Pancreas (tissue), 10 donors: Measurements from ENCODE around the gene EPB41L4A. TPM values are rescaled to one million over a fixed set of nuclear protein-coding genes. Genes with fewer than 3 reads are reported as not detected.

Experiments
- ATAC-seq, 4 donors: fragments of 200-7000 bp; cut with Tn5 transposase; one replicate each; pipeline versions ENCODE4 v1.8.0 to v1.9.1; 2020; ENCODE audit warnings: mild to moderate bottlenecking in 4 of 4, moderate library complexity in 4 of 4
- DNase-seq, 6 donors: peaks; one replicate each; pipeline ENCODE4 v3.0.0-alpha.2; 2020
- FAIRE-seq: peaks from 2 replicates; lab custom pipeline; 2012; peaks lifted over from hg19 to GRCh38; lab: Jason Lieb, UNC
- H3K27ac ChIP-seq, 4 donors: fragments of 200-600 bp; sonication (generic); 1 replicate in 3 of 4; 2 replicates in 1 of 4; pipeline versions ENCODE4 v1.5.0 to v1.8.0; 2020
- H3K27me3 ChIP-seq, 4 donors: fragments of 200-600 bp; one replicate each; pipeline ENCODE4 v1.8.0; 2021
- H3K36me3 ChIP-seq, 3 donors: fragments of 200-600 bp; sonication (generic) in 1 of 3; one replicate each; pipeline versions ENCODE4 v1.5.0 to v1.8.0; 2020 to 2021
- H3K4me1 ChIP-seq, 3 donors: fragments of 200-600 bp; one replicate each; pipeline ENCODE4 v1.8.0; 2021
- H3K4me3 ChIP-seq, 4 donors: fragments of 200-600 bp; sonication (generic) in 2 of 4; one replicate each; pipeline versions ENCODE4 v1.5.0 to v1.8.0; 2020 to 2021
- H3K9me3 ChIP-seq, 4 donors: fragments of 200-600 bp; one replicate each; pipeline ENCODE4 v1.8.0; 2021
- CTCF ChIP-seq, 4 donors: fragments of 200-600 bp; sonication (generic) in 3 of 4; IDR thresholded peaks; one replicate each; pipeline versions ENCODE4 v1.5.0 to v1.8.0; 2021; ENCODE audit warnings: antibody characterized with exemption in 4 of 4
- WGBS, 2 donors: extraction: QIAGEN DNeasy Blood & Tissue Kit; methylation state at CpG; one replicate each; pipeline ENCODE4 v1.1.7; 2013; 5-methylcytosine and 5-hydroxymethylcytosine counted together
- intact Hi-C, 3 donors: fragments of 100-400 bp; cut with DNase I; formaldehyde crosslinking; loops; one replicate each; pipeline versions ENCODE4 v1.11.1 to v1.14.2; 2022
- polyA plus RNA-seq, 2 donors: library from polyadenylated mRNA; stranded (reverse); fragments of 200-250 nt; gene quantifications; one replicate each; pipeline ENCODE4 v1.2.3, GENCODE V29; 2013
- total RNA-seq, 6 donors: library from RNA; stranded (reverse); fragmentation: NEBNext Ultra II Directional in 4 of 6; extraction: Animal tissue kit (Norgen Biotek cat#: 25700) in 4 of 6; gene quantifications; one replicate each; pipeline versions ENCODE4 v1.2.1 to v1.2.4, GENCODE V29; 2021 to 2023
- donor health status: healthy with polysubstance abuse.
- donor health status: DM: no; HTN: no; CAD: no; lungs with moderate emphysema.
- donor health status: DM: no; HTN: no; CAD: no.
- donor health status: control.
- donor health status: control.
- donor health status: Bipolar disorder and iron deficiency.
- donor health status: DM: yes; HTN: yes; CAD: no.
- donor health status: DM: no; HTN: no; CAD: no.
- donor health status: DM: no; HTN: no; CAD: no.
- donor health status: DM: yes; HTN: yes; CAD: no.

The EPB41L4A gene
- total and polyA plus RNA-seq, 8 donors, result 4.4 to 23.4 (median 6.9) TPM

- Histone ChIP-seq H3K9me3 (no peaks in the 10 kb centered on the region), H3K4me3 (no peak overlapping the region), H3K27ac (no peak overlapping the region), H3K36me3 (no peaks in the 10 kb centered on the region), H3K4me1 (no peaks in the 10 kb centered on the region), H3K27me3 (no peaks in the 10 kb centered on the region)
- intact Hi-C loops, result no loop called here
- WGBS, 2 donors, result 64 to 80% methylated on average over 3 of the region's 3 CpGs
- ATAC-seq, result no peak
- no peak for DNase-seq
- TF ChIP-seq CTCF (IDR thresholded peaks at IDR 0.05), result no peak
- FAIRE-seq, result no peak
Measured at GRCh38 chr5:112156211-112156610, 262.9 kb downstream of the EPB41L4A start.

GRCh38 chr5:112154940-112155686 is 264.0 kb downstream of the EPB41L4A start:
- Histone ChIP-seq H3K4me1 (no peaks in the 10 kb centered on the region), H3K36me3 (no peaks in the 10 kb centered on the region), H3K27me3 (no peaks in the 10 kb centered on the region), H3K27ac (no peak overlapping the region), H3K9me3 (no peaks in the 10 kb centered on the region), H3K4me3 (no peak overlapping the region)
- ATAC-seq (no peak), FAIRE-seq (no peak), DNase-seq (no peak)
- intact Hi-C loops, result no loop called here
- no peak for TF ChIP-seq CTCF (IDR thresholded peaks at IDR 0.05)

GRCh38 chr5:112149727-112150126 is 269.4 kb downstream of the EPB41L4A start:
- intact Hi-C loops, result loop anchor here (5.0 to 10.0 kb wide), 2 partner anchors 617 to 995 kb away; no protein-coding TSS in a partner anchor
- 78 to 89% methylated on average over 4 of the region's 4 CpGs for WGBS, 2 donors
- no peak for ATAC-seq
- no peak for TF ChIP-seq CTCF (IDR thresholded peaks at IDR 0.05)
- no peaks in the 10 kb centered on the region for H3K9me3 ChIP-seq
- no peak overlapping the region for H3K27ac ChIP-seq
- FAIRE-seq, result no peak
- H3K27me3 ChIP-seq, result no peaks in the 10 kb centered on the region
- H3K4me3 ChIP-seq, result no peak overlapping the region
- no peaks in the 10 kb centered on the region for H3K36me3 ChIP-seq
- no peaks in the 10 kb centered on the region for H3K4me1 ChIP-seq
- DNase-seq, result no peak

GRCh38 chr5:112146323-112147226 is 272.5 kb downstream of the EPB41L4A start:
- intact Hi-C loops, result loop anchor here (5.0 to 10.0 kb wide), 2 partner anchors 614 to 992 kb away; no protein-coding TSS in a partner anchor
- DNase-seq (peak in 3 of 6 donors; percentile 30 to 60 (median 48)), FAIRE-seq (peak; percentile 94), ATAC-seq (peak; percentile 89 to 98 (median 96))
- Histone ChIP-seq H3K36me3 (no peaks in the 10 kb centered on the region), H3K27me3 (no peaks in the 10 kb centered on the region), H3K9me3 (no peaks in the 10 kb centered on the region), H3K27ac (no peak overlapping the region), H3K4me3 (no peak overlapping the region), H3K4me1 (peaks cover 0 to 4% (median 0%) of the 10 kb centered on the region in 3 donors)
- WGBS, 2 donors, result 42 to 56% methylated on average over 6 of the region's 6 CpGs
- peak; percentile 47 to 80 (median 65) for TF ChIP-seq CTCF (IDR thresholded peaks at IDR 0.05)
